SIG-M5 (cell line): ENCODE results near the gene MPPED2.

ENCODE experiments used
- DNase-seq: peaks from one replicate; lab custom pipeline; 2025; lab: John Stamatoyannopoulos, UW

The MPPED2 gene

DNA sequence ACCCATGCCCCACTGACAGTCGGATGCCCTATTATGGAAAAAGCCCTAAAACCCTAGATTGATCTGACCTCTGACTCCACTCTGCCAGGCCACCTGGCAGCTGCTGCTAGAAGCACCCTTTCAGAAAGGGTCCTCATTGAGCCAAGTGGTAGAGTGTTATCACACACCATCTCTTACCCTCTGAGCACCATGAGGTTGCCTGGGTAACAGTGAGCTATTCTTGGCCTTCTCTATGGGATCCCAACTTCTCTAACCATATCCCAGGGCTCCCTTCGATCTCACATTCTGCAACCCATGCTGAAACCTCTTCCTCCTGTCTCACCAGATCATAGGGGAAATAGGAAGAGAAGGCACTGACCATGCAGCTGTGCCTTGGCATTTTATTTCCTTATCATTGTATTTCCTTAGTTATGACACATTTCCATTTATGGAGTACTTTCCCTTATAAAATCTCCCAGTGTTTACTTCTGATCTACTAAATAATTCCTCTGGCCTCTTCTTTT lies 52.7 kb downstream of the MPPED2 start:
- no peak for DNase-seq

DNA sequence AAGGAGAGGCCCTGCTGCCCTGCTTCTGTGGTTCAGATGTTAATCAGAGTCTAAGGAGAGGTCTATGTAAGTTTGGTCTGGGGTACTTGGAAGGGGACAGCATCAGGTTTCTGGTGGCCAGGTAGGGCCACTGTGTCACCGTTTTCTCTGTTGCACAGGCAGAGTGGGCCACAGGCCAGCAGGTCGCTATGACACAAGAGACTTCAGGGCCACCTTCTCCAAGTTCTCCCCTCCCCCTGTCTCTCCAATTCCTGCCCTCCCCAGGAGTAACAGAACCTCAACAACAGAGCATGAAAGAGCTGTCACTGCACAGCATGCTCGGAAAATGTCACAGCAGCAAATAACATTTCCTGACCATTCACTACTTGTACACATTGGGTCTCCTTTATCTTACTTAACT lies 58.6 kb downstream of the MPPED2 start:
- no peak for DNase-seq

DNA sequence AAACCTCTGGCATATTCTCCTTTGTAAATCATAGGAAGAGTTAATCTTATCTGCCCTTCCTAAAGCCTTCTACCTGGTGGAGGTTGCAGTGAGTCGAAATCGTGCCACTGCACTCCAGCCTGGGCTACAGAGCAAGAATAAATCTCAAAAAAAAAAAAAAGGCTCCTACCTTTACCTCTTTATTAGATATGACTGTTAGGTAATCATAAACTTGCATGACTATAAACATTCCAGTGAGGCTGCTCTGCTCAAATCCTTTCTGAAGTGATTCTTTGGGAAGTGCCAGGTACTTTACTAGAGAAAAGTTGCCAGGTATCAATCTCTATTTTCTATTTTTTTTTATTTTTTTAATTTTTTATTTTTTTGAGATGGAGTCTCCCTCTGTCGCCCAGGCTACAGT lies 59.6 kb downstream of the MPPED2 start:
- DNase-seq = no peak

DNA sequence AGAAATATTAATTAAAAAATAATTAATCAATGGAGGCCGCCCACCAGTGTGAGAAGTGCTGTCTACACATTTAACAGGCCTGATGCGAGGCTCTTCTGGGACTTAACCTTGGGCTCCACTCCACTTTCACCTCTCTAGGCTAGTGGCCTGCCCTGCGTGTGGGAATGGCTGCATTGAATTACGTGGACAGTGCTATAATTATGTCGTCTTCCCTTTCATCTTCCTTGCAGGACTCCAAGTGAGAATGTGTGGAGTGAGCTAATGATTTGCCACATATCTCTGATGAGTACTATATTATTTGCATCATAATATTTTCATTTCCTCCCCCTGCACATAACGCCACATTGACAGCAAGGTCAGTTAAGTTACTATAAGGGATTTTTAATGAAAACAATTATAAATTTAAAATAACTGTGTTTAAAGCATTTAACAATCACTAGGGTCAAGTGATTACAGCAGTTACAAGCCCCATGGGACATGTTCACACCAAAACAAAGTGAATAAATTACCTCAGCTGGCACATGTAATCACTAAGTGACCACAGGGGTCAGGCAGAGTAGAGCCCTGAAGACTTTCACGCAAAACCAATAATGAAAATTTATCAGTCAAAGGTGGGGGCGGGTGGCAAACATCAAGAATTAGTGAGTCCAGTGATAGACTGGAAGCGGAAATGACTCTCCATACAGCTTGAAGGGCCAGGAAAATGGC lies 63.5 kb downstream of the MPPED2 start:
- no peak for DNase-seq

DNA sequence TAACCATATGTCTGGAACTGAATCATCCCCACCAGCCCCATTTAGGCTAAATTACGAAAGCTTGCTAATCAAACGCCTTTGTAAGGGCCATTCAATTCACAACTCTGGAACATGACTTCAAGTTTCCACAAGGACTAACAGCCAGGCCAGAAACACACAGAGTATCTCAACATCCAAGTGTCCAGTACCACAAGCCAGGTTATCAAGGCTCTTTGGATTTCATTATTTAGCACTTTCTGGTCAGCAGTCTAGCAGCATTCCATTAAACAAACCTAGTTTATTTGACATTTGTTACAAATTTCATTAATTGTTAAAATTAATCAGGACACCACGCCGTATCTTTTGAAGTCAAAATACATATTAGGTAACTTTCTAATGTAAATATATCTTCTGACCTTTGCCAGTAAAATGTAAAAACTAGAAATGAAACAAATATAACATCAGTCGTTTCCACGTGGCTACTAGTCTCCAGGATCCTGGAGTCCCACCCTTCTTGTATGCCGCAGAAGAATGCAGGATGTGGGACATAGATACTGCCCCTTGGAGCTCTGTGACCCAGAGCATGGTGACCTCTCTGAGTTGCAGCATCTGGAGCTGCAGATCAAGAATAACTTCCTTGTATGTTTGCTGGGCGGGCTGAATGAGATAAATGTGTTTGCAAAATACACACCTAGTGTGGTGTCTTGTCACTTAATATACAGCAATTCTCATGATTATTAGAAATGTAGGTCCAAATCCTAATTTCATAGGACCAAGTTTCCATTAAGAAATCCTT lies 64.7 kb downstream of the MPPED2 start:
- no peak for DNase-seq

DNA sequence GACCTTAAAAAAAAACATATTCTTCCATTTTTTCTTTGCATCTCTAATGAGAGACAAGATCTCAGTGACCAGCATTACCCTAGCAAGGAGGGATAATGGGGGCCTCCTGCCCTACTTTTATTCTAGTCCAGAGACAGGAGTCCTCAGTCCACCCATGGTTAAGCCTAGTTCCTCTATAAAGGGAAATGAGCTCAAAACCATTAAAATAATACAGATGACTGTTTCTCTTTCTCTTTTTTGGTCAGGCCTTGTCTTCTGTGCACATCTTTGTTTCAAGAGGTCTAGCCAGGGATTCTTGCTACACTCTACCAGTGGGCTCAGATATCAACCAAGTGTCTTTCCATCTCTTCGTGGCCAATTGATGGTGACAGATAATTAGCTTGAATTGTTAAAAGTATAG lies 73.1 kb downstream of the MPPED2 start:
- no peak for DNase-seq

DNA sequence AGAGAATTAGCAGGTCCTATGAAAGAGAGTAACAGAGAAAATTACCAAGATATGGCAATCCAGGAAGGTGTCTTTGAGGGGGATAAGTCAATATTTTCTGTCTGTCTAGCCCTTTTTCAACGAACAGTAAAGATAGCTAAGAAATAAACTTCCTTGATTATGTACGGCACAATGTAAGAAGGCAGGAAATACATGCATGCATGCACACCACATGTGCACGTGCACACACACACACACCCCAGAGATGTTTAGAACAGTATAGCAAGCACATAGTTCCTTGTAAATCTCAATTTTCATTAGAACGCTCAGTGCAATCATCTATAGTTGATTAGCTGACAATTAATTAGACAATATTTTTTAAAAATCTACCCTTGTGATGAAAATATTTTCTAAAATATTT lies 74.7 kb downstream of the MPPED2 start:
- no peak for DNase-seq

DNA sequence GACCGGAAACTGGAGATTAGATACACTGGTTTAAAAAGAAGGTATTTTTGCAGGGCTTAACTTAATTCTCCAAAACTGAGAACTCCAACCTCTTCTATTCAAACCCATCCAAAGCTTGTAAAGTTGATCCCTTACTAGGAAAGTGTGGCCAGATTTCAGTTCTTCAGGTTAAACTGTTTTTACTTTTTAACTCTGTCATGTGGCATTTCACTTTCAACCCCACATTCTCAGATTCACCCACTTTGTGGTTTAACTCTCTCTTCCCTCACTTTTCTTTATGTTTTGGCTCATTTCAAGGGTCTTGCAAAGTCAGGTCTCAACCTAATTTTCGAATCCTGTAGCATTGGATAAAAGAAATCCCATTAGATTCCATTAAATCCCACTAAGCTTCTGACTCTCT lies 75.4 kb downstream of the MPPED2 start:
- DNase-seq = no peak

DNA sequence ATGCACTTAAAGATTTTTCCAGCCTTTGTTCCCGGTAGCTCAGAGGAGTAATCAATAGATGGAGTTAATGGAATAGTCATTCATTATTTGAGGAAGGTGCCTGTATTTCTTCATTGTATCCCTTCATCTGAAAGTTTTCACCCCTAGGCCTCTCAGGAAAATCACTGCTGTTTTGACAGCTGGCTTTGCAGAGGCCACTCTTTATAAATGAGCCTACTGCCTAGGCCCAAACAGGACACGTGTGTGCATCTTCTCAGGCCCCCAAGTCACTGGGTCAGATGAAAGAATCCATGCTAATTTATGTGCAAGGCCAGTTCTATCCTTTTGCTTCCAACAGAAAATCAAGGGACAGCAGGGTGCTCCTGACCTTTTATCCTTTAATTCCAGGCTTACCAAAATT lies 76.8 kb downstream of the MPPED2 start:
- DNase-seq = no peak

DNA sequence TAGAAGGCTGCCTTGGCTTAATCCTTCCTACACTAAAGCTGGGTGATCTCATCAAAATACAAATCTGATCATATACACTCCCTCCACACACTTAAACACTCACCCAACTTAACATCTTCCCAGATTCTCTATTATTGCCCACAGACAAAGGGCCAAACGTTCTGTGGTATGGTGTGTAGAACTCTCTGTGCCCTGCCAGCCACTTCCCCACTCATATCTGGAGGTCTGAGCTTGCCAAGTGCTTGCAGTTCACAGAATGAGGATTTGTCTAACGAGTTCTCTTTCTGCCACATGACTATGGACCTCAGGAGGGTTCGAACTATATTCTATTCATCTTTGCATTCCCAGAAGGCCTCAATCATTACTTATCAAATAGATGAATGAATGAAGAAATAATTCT lies 77.6 kb downstream of the MPPED2 start:
- DNase-seq = no peak

DNA sequence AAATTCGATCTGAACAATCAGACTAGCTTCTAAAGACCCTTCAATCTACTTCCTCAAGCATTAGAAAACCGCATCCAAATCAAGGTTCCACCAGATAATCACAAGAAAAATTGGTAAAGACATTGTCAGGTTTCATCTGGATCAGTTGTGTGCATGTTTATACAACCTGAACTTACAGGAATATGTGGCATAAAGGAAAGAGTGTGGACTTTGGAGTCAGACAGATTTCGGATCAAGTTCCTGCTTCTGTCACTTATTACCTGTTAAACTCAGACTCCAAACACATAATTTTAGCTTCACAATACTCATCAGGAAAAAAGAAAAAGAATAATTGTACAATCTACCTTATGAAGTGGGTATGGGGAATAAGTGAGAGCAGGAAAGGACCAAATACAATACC lies 80.5 kb downstream of the MPPED2 start:
- no peak for DNase-seq

DNA sequence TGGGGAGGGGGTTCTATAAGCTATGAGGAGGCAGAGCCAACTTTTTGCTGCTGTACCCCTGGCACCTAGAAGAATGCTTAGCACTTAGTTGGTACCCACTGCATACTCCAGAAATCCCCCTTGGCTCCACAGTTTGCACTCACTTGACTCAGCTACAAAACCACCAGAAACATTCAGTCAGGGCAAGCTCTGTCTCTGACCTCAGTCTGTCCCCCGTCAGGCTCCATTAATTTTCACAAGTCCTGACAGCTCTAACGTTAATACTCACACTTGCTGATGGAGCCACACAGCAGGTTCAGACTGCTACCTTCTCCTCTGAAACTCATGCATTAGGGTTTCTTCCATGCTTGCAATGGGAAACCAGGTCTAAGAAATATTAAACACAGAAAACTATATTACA lies 81.7 kb downstream of the MPPED2 start:
- DNase-seq = no peak

DNA sequence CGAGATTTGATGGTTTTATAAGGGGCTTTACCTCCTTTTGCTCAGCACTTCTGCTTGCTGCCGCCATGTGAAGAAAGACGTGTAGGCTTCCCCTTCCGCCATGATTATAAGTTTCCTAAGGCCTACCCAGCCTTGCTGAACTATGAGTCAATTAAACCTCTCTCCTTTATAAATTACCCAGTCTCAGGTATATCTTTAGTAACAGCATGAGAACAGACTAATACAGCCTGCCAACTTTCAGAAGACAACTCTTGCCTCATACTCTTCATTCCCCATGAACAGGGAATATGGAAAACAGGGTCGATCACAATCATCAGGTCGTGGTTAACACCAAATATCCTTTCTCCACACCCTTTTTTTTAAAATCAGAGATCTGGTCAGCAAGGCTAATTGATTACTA lies 83.0 kb downstream of the MPPED2 start:
- no peak for DNase-seq

DNA sequence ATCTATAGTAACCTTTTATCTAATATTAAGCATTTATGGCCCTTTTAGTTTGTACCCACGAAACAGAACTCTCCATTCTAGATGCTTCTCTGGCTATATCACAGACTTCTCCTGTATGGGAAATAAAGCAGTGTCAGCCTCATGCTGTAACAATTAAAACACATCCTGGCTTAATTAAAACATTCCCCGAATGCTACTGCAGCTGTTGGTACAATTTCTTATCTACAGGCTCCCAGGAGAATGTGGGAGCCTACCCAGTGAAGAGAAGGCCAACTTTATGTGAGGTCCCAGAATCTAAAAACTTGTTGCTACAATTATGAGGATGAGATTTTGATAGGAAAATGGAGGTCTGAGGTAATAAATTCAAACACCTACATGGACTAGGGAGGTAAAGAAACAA lies 83.8 kb downstream of the MPPED2 start:
- no peak for DNase-seq

DNA sequence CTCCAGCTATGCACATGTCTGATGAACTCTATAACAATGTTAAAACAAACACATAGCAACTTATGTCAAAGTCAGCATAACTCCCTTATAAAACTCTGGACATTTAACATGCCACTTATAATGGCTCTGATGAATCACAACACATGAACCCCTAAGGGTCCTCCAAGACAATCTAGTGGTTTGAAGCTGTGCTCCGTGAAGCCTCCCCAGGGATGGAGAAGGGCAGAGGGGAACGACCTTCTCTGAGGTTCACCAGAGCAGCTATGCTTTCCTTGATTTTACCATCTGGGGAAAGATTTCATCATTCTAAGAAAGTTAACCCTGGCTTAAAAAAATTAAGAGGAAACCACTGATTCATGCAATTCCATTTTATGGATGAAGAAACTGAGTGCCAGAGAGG lies 84.4 kb downstream of the MPPED2 start:
- no peak for DNase-seq

DNA sequence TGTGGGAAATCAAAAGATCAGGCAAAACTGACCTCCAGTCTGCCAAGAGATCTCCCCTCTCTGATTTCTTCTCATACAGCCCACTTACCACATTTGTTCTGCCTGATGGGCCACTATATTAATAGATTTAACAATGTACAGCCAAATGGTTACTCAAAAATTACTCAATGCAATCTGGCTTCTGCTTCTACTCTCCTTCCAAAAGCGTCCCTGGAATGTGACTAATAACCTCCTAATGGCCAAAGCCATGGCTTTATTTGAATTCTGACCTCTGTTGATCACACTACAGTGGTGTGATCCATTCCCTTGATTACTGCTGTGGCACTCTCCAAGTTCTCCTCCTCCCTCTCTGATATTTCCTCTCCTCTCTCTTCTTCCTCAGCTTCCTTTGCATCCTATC lies 86.2 kb downstream of the MPPED2 start:
- no peak for DNase-seq

DNA sequence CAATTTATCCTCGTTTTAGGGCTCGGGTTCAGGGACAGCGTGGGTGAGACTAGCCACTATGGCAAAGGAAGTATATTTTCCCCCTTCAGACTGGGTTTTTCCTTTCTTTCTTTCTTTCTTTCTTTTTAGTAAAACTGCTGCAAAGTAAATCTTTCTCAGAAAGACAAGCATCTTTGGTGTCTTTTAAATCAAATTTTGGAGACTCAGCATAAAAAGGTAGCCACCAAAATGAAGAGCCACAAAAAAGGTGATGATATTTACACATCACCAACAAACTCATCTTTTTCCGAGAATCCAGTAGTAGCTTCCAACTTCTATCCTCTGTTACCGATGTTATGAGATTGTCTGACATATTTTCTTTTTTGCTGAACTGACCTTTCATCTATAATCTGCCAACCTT lies 88.6 kb downstream of the MPPED2 start:
- no peak for DNase-seq

DNA sequence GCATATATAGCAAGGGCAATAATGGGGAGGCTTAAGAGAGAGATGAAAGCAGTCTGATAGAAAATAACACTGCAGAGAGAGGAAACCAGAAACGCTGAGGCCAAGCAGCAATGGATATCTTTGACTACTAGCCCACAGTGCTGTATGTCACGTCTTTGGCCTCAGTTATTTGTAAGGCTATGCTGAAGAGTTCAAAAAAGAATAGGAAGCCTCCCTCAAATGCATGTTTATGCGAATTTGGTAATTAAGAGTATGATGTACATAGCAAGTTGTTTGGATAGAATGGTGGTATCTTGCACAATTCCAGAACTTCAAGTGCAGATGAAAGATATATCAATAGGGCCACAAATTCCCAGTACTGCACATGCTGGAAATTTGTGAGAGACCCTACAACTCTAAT lies 89.2 kb downstream of the MPPED2 start:
- no peak for DNase-seq

DNA sequence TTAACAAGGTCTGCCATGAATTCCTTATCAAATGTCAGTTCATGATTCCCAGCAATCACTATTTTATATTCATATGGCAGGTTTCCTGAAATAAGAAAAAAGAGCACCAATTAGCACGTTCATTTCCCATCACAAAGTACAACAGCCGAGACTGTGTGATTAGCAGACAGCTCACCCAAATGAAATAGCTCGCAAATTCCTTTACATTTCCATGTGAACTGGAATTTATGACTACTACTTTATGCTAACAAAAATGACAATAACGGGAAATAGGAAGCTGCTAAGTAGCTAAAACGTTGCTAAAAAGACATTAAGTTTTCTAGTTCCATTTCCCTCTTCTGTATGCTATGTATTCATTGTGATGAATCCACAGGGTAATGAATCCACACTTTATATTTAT lies 90.7 kb downstream of the MPPED2 start:
- DNase-seq = no peak

DNA sequence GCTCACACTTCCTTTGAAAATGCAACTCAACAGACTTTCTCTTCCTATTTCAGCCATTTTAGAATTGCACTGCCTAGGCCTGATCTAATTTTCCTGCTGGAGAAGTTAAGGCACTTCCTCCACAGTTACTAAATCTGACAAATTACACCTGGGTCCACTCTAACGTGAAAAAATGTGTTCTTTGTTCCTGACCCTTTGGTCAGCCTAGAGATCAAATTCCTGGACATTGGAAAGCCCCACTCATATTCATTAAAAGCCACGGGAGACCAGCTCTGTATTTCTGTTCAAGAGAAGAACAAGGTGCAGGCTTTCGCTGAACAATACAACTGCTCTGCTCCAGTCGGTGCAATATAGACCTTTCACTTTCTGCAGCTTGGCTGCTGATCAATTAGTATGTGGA lies 96.6 kb downstream of the MPPED2 start:
- no peak for DNase-seq

DNA sequence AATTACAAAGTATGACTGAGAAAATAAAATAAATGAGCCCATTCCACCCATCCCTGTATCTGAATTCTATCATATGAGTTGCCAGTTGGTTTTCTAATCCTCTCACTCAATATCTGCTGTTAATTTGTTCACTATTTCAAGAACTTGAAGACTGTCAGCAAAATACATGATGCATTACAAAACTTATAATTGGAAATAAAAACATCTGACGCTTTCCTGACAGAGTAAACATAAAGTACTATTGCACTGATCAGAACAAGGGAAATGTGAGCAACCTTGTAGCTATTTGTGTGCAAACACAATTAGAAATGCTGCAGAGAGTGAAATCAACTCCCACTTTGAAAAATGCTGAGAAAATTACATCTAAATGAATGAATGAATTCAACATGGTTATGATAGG lies 97.1 kb downstream of the MPPED2 start:
- no peak for DNase-seq

DNA sequence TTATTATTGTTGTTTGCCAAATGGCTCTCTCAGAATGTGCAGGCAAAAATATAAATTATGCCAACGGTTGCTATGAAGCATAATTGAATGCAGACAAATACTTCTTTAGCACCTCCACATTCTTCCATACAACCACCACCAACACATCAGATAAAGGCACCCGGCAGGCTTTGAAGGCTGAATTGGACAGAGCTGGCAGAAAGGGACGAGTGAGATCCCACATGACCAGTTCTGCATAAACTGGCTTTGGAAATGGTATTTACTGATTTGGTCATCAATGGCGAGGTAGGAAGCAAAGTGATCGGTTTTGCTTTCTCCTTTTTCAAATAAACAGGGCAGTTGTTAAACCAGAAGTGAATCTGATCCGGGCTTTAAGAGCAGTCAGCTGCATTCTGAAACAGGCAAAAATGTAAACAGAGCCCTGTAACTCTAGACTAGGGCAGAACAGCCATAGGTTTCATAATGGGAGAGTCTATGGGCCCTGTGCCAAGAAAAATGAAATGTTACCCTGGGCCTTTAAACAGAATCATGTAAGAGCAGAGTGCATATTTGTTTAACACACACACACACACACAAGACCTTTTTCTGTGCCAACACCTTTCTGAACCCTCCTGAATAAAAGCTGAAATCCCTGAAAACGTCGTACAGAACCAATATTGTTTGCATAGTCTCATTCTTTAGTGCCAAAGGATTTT lies 97.7 kb downstream of the MPPED2 start:
- DNase-seq = no peak
